ENCODE measurements around the gene LRRC74A.

- TF ChIP-seq POLR2A (IDR thresholded peaks at IDR 0.05; ENCODE audit: low read depth, low read length) (no peak), POLR2AphosphoS5 (IDR thresholded peaks at IDR 0.05; ENCODE audit: low read depth, low read length) (no peak), TAF1 (IDR thresholded peaks at IDR 0.05; ENCODE audit: low read depth, low read length) (no peak)
These were observed 45.1 kb upstream of the LRRC74A start for GRCh38 chr14:76780875-76781647.
